Femur (tissue), 1 donor: ENCODE measurements around the gene CELA2B.
"Not testable (repeated sequence)": the region's sequence is repeated elsewhere in the genome, so short reads cannot be mapped to it uniquely, and the experiment has no call there.

Experiments
- DNase-seq: peaks from one replicate; pipeline ENCODE4 v3.0.0-alpha.2; 2017

CELA2B gene

GRCh38 chr1:15445390-15446122 is 30.3 kb upstream of the CELA2B start:
- no peak for DNase-seq

GRCh38 chr1:15446212-15446611 is 29.7 kb upstream of the CELA2B start:
- DNase-seq: no peak

- DNase-seq: no peak
These were observed 26.9 kb upstream of the CELA2B start for GRCh38 chr1:15448877-15449462.

- DNase-seq: no peak
These were observed 26.3 kb upstream of the CELA2B start for GRCh38 chr1:15449567-15449966.

- DNase-seq: no peak
These were observed 24.7 kb upstream of the CELA2B start for GRCh38 chr1:15451014-15451722.

GRCh38 chr1:15452216-15452615 is 23.7 kb upstream of the CELA2B start:
- DNase-seq: no peak

GRCh38 chr1:15452866-15453571 is 22.9 kb upstream of the CELA2B start:
- DNase-seq: no peak

GRCh38 chr1:15453734-15454133 is 22.2 kb upstream of the CELA2B start:
- no peak for DNase-seq

- no peak for DNase-seq
These were observed 21.6 kb upstream of the CELA2B start for GRCh38 chr1:15454256-15454655.

GRCh38 chr1:15455522-15455921 is 20.4 kb upstream of the CELA2B start:
- no peak for DNase-seq

GRCh38 chr1:15456313-15456954 is 19.5 kb upstream of the CELA2B start, which contains the start of gene CELA2A:
Gene CELA2A, plus strand, starts transcription at chr1:15456732. Its CDS starts 22 bp downstream, at chr1:15456754.
- DNase-seq: no peak

- DNase-seq: no peak
These were observed 18.3 kb upstream of the CELA2B start for GRCh38 chr1:15457585-15457984.

- not testable (repeated sequence) for DNase-seq
These were observed 17.5 kb upstream of the CELA2B start for GRCh38 chr1:15458388-15458787.

GRCh38 chr1:15459771-15460707 is 15.9 kb upstream of the CELA2B start:
- DNase-seq: no peak

GRCh38 chr1:15460708-15461095 is 15.2 kb upstream of the CELA2B start:
- DNase-seq: no peak

GRCh38 chr1:15463064-15463800 is 12.7 kb upstream of the CELA2B start:
- DNase-seq: not testable (repeated sequence)

- DNase-seq: not testable (repeated sequence)
These were observed 12.0 kb upstream of the CELA2B start for GRCh38 chr1:15463926-15464322.

GRCh38 chr1:15465674-15466073 is 10.2 kb upstream of the CELA2B start:
- no peak for DNase-seq

- DNase-seq: not testable (repeated sequence)
These were observed 8.8 kb upstream of the CELA2B start for GRCh38 chr1:15466955-15467625.

GRCh38 chr1:15468145-15468544 is 7.8 kb upstream of the CELA2B start:
- no peak for DNase-seq
